GM19455 (cell line): Measurements from ENCODE around the gene TF.

Experiments used
- ATAC-seq: cut with Tn5 transposase; IDR thresholded peaks from one replicate; pipeline ENCODE4 v1.9.1; 2021; ENCODE audit not compliant: unreplicated experiment

The TF gene

DNA sequence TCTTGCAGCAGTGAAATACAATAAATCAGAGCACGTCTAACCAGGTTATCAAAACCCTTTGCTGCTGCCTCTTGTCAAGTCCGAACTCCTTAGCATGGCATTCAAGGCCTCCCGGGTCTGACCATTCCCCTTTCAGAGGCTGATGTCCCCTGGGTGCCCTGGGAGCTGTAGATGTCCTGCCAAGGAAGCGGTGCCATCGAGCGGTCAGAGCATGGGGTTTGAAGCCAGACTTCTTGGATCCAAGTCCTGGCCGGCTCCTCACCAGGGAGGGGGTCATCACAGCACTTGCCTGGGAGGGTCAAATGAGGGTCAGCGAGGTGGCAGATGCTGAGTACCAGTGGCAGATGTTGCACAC lies 496 bp downstream of the TF start:
- no peak for ATAC-seq

DNA sequence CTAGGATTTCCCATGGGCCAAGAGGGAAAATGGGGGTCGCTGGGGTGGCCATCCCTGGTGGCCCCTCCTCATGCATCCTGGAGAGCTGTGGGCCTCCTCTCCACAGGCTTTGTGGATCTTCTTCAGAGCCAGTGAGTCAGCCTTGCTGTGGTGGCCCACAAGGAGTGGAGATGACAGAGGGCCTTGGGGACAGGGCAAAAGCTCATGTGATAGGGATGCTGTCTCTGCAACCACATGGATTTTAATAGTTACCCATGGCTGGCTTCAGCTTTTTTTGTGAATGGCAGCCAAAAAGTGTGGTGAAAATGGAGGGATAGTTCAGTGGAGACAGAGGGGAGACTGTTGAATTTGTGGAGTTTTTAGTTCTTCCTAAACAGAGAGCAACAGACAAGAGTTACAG lies 1.2 kb downstream of the TF start:
- ATAC-seq: no peak

DNA sequence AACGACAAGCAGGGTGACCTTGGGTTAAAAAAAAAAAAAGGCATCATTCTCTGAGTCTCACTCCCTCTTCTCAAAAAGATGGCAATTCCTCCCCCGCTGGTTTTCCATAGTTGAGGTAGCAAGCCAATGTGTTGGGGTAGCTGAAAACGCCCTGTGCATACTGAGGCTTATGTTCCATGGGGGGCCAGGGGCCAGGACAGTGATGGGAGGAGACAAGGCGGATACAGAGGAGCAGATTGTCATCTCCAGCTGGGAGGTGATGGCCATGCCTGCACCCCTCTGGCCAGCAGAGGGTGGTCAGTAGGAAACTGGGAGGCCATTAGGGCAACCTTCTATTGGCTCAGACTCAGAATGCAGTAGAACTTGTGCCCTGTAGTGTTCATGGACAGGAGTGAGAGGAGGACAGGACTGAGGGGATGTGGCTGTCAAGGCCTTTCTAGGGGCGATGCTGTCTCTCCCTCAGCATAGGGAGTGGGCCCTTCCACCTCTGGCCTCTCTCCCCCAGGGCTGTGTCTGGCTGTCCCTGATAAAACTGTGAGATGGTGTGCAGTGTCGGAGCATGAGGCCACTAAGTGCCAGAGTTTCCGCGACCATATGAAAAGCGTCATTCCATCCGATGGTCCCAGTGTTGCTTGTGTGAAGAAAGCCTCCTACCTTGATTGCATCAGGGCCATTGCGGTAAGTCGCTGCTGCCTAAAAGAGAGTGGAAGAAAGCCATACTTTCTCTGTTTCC lies 1.9 kb downstream of the TF start:
- no peak for ATAC-seq

DNA sequence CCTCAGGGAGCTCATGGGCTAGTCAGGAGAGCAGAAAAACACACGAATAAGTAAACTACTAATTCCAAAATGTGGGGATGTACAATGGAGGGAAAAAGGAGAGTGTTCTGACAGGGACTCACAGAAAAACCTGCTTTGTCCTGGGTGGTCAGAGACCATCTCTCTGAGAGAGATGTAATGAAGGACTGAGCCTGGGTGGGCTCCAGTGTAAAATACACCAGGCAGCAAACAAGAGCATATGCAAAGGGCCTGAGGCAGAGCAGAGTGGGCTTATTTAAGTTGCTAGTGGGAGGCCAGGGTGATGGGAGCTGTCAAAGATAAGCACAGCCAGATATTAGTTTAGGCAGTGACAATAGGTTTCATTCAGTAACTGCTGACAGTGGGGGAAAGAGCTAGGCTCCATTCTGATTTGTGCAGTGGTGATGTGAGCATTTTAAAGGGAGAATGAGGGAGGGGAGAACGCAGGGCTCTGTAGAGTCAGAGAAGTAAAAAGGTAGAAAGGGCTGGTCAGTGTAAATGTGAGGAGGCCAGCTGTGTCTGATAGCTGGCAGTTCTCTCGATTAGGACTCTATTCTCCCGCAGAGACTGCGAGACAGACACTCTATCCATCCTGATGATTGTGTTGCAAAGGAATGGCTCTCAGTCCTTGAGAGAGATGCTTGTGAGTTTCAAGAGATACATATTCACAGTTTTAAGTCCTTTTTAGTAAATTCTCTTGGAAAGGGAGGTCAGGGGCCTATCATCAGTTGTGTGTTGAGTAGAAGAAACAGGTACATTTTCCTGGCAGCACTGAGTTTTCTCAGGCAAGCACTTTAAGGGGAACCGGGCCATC lies 3.5 kb downstream of the TF start:
- ATAC-seq: no peak

DNA sequence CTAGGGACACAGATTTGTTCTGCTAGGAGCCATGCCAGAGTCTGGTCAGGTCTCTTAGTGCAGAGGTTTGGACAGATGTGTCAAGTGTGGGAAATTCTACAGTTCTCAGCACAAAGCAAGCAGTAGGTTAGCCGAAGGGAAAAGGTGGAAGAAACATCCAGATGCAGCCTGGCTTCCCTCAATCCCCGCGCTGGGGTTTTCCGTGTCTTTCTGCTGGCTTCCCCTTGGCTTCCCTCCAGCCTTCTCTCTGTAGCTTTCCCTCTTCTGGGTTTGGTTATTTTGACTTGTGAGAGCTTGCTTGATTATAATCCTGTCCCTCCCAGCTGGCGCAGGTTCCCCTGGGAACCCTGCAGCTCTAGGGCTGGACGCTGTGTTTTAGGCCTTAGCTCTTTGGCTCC lies 4.1 kb downstream of the TF start:
- ATAC-seq: no peak

DNA sequence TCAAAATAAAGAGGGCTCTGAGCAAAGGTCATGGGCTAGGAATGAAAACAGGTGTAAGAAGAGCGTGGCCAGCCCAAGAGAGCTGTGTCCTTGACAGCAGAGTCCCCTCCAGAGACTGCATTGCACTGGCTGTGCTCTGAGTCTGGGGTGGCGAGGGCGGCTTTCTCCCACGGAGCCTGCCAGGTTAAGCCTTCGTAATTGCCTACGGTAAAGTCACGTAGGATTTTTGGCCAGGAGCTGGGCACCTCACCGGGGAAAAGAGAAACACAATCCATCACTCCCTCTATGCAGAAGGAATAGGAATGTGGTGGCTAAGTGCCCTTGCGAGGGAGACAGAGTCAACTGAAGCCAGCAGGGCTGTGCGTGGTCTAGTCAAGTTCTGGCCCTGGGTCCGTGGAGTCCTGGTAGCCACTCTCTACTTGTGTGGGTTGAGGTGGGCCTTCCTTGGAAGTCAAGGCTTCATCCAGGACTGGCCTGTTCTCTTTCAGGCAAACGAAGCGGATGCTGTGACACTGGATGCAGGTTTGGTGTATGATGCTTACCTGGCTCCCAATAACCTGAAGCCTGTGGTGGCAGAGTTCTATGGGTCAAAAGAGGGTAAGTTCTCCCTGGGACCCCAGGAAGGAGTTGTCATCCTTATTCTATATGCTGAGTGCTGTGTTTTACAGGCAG lies 7.0 kb downstream of the TF start:
- no peak for ATAC-seq

DNA sequence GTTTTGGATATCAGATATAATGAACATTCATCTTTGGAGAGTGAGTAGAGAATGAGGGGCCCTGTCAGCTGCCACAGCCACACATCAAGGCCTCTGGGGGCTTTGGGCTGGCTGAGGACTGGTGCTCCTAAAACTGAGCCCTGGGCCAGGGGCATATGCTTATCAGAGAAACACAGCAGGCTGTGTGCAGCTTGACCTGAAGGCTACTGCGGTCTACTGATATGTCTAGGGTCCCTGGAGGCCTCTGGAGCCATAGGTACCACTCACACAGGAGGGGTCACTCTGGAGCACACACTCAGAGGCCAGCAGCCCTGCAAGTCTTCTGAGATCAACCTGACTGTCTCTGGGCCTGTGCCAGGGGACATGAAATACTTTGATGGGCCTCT lies 7.6 kb downstream of the TF start:
- ATAC-seq: no peak

DNA sequence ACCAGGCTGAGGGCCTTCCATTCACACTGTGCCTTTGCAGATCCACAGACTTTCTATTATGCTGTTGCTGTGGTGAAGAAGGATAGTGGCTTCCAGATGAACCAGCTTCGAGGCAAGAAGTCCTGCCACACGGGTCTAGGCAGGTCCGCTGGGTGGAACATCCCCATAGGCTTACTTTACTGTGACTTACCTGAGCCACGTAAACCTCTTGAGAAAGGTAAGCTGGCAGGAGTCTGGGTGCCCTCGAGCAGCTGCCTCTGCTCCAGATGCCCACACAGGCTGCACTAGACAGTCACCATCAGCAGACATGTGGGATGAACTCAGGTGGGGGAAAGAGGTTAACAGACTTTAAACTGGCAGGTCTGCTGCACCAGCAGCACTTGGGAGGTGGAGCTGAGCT lies 8.3 kb downstream of the TF start:
- ATAC-seq: no peak

DNA sequence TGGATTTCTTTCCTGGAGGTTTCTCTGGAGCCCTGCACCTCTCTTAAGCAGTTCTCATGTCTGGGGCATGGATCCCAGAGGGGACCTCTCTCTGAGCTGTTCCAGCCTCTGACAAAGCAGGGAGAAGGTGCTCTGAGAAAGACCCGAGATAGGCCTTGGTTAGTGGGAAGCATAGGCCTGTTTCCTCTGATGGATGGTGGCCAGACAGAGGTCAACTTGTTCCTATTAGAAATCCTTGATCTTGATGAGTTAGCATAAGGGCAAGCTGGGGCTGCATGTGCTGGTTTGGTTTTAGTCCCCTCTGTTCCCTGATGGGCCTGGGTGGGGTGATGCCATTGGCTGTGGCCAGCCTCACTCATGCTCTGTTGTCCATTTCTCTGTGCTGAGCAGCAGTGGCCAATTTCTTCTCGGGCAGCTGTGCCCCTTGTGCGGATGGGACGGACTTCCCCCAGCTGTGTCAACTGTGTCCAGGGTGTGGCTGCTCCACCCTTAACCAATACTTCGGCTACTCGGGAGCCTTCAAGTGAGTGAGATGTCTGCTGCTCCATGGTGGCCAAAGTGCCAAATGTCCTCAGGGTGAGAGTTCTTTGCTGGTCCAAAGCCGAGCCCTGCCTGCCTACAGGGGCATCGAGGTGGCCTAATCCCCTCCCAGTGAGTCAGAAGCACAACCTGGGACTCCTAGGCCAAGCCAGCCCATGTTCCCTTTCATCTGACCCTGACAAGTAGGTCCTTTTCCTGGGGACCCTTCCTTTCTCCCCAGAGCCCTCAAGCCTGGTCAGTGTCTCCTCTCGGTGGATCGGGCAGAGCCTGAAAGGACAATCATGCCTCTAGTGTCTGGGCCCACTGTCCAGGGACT lies 9.0 kb downstream of the TF start:
- ATAC-seq: no peak

DNA sequence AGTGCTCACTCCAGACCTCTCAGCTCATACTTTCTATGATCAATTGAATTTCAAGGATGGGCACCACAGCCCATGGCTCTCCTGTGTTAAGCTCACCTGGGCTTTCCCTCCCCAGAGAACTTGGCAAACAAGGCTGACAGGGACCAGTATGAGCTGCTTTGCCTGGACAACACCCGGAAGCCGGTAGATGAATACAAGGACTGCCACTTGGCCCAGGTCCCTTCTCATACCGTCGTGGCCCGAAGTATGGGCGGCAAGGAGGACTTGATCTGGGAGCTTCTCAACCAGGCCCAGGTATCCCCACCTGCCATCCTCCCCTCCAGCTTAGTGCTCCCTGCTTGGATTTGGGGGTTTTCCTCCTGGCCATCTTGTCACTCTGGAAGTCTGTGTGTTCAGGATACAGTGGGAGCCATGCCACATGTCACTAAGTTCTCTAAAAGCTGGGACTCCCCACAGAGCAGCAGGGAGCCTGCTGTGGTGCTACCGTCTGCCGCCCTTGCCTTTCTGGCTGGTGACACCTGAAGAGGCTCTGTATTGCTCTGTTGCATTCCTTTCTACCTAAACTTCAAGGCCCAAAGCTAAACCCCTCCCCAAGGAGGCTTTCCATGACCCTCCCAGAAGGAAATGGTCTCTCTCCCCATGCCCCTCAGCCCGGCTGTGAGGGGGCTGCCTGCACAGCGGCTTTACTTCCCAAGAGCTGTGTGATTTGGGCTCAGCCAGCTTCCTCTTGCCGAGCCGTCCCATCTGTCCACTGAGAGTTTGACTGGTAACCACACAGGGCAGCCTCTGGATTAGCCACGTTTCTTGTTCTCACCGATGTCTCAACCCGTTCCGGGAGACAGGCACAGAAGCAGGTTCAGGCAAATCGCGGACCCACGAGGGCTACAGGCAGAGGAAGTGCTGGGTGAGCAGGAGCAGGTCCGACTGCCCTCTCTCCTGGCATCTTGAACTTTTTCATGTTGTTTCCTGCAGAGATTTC lies 10.8 kb downstream of the TF start:
- ATAC-seq: no peak

DNA sequence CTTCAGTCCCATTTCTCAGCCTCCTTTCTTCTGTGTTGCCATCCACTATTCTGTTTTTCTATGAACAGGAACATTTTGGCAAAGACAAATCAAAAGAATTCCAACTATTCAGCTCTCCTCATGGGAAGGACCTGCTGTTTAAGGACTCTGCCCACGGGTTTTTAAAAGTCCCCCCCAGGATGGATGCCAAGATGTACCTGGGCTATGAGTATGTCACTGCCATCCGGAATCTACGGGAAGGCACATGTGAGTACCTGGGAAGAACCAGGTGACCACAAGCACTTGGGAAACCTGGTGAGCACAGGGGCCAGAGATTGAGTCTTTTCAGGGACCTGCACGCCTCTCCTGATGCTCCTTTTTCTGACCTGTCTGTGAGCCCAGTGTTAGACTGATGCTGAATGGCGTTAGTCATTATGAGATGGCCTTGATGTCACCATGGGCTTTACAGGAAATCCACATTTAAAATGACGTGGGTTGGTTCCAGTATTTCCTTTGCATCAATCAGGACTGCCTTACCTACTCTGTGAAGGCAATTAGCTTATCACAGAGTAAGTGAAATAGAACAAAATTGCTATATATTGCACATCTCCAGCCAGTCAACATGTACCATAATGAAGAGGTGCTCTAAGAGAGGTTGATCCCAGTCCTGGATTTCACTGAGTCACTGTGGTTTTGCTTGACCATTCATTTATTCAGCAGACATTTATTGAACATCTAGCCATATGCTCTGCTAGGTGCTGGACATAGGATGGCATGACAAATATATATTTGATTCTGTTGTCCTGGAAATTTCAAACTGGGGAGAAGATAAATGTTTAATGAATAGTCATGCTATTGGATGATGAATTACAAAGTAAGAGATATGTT lies 11.7 kb downstream of the TF start:
- no peak for ATAC-seq

DNA sequence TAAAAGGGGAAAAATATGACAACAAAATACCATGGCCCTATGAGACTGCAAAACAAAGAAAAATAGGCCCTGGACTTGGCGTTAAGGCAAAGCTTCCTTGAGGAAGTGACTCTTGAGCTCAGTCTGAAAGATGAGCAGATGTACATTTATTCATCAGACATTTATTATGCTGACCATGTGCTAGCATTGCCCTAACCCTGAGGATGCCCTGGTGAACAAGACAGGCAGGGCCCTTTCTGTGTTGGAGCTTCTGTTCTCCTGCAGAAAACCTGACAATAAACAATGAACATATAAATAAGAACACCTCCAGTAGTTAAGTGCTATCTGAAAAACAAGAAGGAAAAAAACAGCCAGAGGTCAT lies 12.4 kb downstream of the TF start:
- no peak for ATAC-seq

DNA sequence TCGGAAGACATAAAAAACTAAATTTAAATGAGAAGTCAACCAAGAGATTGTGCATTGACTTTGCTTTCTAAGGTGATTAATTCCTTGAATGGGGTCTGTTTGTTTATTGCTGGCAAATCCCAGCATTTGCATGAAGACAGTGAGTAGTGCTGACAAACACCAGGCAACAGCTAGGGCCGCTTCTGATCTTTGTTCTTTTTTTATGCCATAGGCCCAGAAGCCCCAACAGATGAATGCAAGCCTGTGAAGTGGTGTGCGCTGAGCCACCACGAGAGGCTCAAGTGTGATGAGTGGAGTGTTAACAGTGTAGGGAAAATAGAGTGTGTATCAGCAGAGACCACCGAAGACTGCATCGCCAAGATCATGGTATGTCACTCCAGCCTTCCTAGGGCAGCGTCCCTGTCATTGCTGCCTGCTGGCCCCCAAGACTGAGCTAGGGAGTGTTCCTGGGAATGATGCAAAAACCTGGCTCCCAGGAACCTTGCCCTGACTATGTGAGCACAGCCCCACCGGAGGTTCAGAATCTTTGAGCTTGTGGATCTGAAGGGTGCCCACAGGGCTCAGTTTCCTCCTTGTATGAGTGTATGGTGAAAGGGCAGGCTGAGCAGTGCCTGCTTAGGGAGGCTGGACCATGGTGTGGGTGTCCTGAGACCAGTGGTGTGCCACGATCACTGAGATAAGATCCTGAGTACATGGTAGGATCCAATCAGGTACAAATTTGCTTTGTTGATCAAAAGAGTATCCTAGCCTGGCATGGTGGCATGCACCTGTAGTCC lies 13.0 kb downstream of the TF start:
- ATAC-seq: no peak

DNA sequence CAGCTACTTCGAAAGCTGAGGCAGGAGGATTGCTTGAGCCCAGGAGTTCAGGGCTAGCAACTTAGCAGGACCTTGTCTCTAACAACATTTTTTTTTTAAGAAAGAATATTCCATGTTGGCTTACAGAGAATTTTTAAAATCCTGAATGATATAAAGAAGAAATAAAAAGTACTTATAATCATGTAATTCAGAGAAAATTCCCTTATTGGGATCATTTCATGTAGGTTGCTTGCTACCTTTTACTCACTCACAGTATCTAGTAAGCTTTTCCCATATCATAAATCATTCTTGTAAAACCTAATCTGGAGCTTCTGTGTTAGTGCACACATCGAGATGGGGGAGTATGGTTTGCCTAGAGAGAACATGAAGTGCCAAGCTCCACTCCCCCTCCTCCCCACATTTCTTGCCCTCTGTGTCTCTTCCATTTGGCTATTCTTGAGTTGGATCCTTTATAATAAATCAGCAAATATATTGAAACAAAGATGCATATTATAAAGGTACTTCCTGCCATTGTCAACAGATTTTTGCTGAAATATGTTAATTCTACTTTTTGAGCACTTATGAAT lies 13.6 kb downstream of the TF start:
- ATAC-seq: no peak

DNA sequence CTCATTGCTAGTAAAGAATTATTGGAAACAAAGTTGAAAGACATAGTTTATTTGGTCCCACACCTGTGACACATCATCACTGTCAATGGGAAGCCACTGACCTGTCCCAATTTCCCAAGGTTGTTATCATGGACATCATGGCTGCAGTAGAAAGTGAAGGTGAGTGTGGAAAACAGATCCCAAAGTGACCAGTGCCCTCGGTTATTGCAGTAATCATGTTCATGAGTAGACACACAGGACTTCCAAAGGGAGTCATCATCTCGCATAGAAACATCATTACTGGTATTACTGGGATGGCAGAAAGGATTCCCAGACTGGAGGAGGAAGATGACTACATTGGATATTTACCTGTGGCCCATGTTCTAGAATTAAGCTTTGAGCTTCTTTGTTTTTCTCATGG lies 14.7 kb downstream of the TF start:
- ATAC-seq: no peak

DNA sequence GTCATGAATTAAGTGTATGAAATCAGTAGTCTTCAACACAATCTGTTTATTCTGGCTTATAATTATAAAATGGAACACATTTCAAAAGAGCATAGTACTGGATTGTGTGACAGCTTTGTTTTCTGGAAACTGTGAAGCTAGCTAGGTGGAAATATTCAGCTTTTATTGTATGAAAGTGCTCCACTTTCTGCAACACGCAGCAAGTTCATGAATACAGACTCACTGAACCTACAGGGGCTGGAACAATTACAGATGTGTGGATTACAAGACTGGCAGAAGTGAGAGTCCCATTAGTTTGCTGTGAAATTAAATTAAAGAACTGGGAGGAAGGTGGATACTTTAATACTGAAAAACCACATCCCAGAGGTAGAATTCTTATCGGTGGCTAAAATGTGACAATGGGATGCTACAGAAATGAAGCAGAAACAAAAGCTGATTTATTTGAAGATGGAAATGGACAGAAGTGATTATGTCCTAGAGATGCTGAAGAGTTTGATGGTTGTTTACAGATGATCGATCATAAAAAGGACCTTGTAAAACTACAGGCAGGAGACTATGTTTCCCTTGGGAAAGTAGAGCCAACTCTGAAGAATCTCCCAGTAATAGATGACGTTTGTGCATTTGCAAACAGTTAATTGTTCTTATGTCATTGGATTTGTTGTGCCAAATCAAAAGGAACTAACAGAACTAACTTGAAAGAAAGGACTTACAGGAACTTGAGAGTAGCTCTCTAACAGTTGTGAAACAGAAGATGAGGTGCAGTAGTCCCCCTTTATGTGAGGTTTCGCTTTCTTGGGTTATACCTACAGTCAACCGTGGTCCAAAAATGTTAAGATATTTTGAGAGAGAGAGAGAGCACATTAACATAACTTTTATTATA lies 15.7 kb downstream of the TF start:
- ATAC-seq: no peak

DNA sequence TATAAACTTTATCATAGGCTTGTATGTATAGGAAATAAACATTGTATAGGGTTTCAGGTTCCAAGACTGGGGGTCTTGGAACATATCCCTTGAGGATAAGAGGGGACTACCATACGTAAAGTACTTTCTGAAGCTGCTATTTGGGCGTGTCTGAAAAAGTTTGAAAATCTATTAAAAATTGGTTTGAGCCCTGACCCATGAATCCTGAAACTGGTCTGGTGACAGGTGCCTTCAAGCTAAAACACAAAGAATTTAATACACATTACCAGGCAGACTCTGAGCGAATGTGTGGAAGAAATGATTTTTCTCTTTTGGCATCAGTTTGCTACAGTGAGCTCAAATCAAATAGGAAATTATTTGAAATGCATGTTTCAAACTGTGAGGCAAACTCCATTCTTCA lies 16.3 kb downstream of the TF start:
- ATAC-seq: no peak
